Endothelial cell of hepatic sinusoid (primary cell): ENCODE data around the gene ZC3H18.

ENCODE experiments used
- in situ Hi-C: cut with HindIII; loops from 2 replicates; pipeline ENCODE4 v1.10.0; 2017; ENCODE audit warnings: low sequenced_read_pairs

Gene ZC3H18

GRCh38 chr16:88665148-88665547 lies 94.9 kb downstream of the ZC3H18 start:
- in situ Hi-C loops: loop anchor here (5.0 kb wide), 1 partner anchor 78 kb away; no protein-coding TSS in a partner anchor

GRCh38 chr16:88665570-88665969 lies 95.4 kb downstream of the ZC3H18 start:
- in situ Hi-C loops: loop anchor here (5.0 kb wide), 1 partner anchor 78 kb away; no protein-coding TSS in a partner anchor

- in situ Hi-C loops: loop anchor here (5.0 kb wide), 1 partner anchor 80 kb away; no protein-coding TSS in a partner anchor
Observed at GRCh38 chr16:88667461-88667860, 97.3 kb downstream of the ZC3H18 start.

- in situ Hi-C loops: loop anchor here (5.0 kb wide), 1 partner anchor 82 kb away; no protein-coding TSS in a partner anchor
Observed at GRCh38 chr16:88669493-88669892, 99.3 kb downstream of the ZC3H18 start.

GRCh38 chr16:88669980-88670379 lies 99.8 kb downstream of the ZC3H18 start:
- in situ Hi-C loops: loop anchor here (5.0 kb wide), 1 partner anchor 83 kb away; no protein-coding TSS in a partner anchor

- in situ Hi-C loops: no loop called here
Observed at GRCh38 chr16:88671806-88672205, 101.6 kb downstream of the ZC3H18 start.

GRCh38 chr16:88672776-88673175 lies 102.6 kb downstream of the ZC3H18 start:
- in situ Hi-C loops: no loop called here

- in situ Hi-C loops: no loop called here
Observed at GRCh38 chr16:88673716-88674379, 103.6 kb downstream of the ZC3H18 start.

GRCh38 chr16:88676502-88677242 lies 106.5 kb downstream of the ZC3H18 start:
- in situ Hi-C loops: loop anchor here (5.0 kb wide), 2 partner anchors 34 to 111 kb away; partner anchors contain the start of gene PIEZO1

GRCh38 chr16:88677721-88678120 lies 107.5 kb downstream of the ZC3H18 start:
- in situ Hi-C loops: loop anchor here (5.0 kb wide), 2 partner anchors 35 to 110 kb away; partner anchors contain the start of gene PIEZO1

- in situ Hi-C loops: loop anchor here (5.0 kb wide), 2 partner anchors 36 to 109 kb away; partner anchors contain the start of gene PIEZO1
Observed at GRCh38 chr16:88678224-88678979, 108.2 kb downstream of the ZC3H18 start.

GRCh38 chr16:88680554-88681083 lies 110.4 kb downstream of the ZC3H18 start:
- in situ Hi-C loops: no loop called here

- in situ Hi-C loops: no loop called here
Observed at GRCh38 chr16:88681084-88681680, 111.0 kb downstream of the ZC3H18 start.
